ENCODE measurements around the gene AFF4.

DNA sequence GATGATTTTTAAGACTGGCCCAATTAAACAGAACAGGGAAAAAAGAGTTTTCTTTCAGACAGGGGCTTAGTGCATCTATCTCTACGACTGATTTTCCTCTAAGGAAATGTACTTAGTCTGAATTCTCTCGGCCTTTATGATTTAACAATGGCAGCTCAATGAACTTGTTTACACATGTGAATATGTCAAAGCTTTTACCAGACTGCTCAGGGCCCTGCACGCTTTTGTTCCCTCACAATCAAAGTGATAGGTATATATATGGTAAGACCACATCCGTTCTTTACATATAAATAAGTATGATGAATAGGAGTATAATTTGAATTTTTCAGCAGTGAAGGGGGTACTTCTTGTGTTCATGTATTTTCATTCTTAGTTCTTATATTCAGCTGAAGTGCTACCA, 62.4 kb downstream of the AFF4 start:
- TF ChIP-seq, protein P1, sequence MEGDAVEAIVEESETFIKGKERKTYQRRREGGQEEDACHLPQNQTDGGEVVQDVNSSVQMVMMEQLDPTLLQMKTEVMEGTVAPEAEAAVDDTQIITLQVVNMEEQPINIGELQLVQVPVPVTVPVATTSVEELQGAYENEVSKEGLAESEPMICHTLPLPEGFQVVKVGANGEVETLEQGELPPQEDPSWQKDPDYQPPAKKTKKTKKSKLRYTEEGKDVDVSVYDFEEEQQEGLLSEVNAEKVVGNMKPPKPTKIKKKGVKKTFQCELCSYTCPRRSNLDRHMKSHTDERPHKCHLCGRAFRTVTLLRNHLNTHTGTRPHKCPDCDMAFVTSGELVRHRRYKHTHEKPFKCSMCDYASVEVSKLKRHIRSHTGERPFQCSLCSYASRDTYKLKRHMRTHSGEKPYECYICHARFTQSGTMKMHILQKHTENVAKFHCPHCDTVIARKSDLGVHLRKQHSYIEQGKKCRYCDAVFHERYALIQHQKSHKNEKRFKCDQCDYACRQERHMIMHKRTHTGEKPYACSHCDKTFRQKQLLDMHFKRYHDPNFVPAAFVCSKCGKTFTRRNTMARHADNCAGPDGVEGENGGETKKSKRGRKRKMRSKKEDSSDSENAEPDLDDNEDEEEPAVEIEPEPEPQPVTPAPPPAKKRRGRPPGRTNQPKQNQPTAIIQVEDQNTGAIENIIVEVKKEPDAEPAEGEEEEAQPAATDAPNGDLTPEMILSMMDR (IDR thresholded peaks at IDR 0.05; ENCODE audit: poor library complexity, severe bottlenecking) = no peak
- no peak for TF ChIP-seq EZH2 (IDR thresholded peaks at IDR 0.05; ENCODE audit: borderline replicate concordance, insufficient read depth, low read length, poor library complexity, severe bottlenecking)
- no peak for TF ChIP-seq POLR2AphosphoS5 (IDR thresholded peaks at IDR 0.05)
- TF ChIP-seq EP300 (conservative IDR thresholded peaks at IDR 0.05; ENCODE audit: poor library complexity, severe bottlenecking) = no peak

Measured in neural cell (in vitro differentiated cells).